Activated naive CD4-positive, alpha-beta T cell treated with anti-CD3 and anti-CD28 coated beads, Interleukin-2, amount 50 U/mL, for 72 hours (primary cell): ENCODE results near the gene LPAR5. TPM values are rescaled to one million over a fixed set of nuclear protein-coding genes. Genes with fewer than 3 reads are reported as not detected.
A peak's percentile ranks its signal among the peaks of the same experiment; 100 is the strongest.
"Not testable (repeated sequence)": the region's sequence is repeated elsewhere in the genome, so short reads cannot be mapped to it uniquely, and the experiment has no call there.

Experiments used
- ATAC-seq, 2 donors: fragments of 150-1000 bp; cut with Tn5 transposase; 2 replicates each; pipeline ENCODE4 v1.10.0; 2021; ENCODE audit warnings: mild to moderate bottlenecking in 2 of 2, moderate library complexity in 2 of 2
- DNase-seq, 2 donors: peaks; one replicate each; pipeline ENCODE4 v3.0.0; 2021 to 2022; ENCODE audit warnings: low spot score in 2 of 2
- H3K27ac Mint-ChIP-seq, 2 donors: one replicate each; pipeline ENCODE4 v1.8.0; 2022; ENCODE audit warnings: mild to moderate bottlenecking in 2 of 2, mixed read lengths in 2 of 2
- H3K36me3 Mint-ChIP-seq, 2 donors: one replicate each; pipeline ENCODE4 v1.8.0; 2022; ENCODE audit warnings: mixed read lengths in 2 of 2
- H3K9me3 Mint-ChIP-seq, 2 donors: one replicate each; pipeline ENCODE4 v1.8.0; 2022; ENCODE audit warnings: mixed read lengths in 2 of 2
- total RNA-seq, 2 donors: library from RNA; stranded (reverse); gene quantifications; one replicate each; pipeline ENCODE4 v1.2.3, GENCODE V29; 2022

LPAR5 gene
- total RNA-seq, 2 donors from 2014 or later = 2.8 to 5.1 TPM

DNA sequence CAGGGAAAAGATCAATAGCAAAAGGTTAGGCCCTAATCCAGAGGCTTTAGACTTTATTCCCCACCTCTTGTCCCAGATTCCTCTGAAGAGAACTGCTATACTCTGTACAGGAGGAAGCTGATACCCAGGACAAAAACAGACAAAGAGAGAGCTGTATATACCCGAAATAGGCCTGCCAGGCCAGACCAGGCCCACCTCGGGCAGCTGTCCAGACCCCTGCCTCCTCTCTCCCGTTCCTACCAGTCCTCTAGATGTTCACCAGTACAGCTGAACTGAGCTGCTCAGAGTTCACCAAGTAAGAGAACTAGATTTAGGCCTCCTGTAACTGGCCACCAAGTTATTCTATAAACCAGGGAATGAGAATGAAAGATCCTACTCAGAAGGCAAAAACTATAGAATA lies 33.2 kb downstream of the LPAR5 start:
- Mint-ChIP-seq H3K27ac (peak overlapping the region; percentile 41 to 91), H3K9me3 (no peaks in the 10 kb centered on the region), H3K36me3 (peaks cover 46 to 61% of the 10 kb centered on the region in 2 donors)
- DNase-seq = no peak
- no peak for ATAC-seq

DNA sequence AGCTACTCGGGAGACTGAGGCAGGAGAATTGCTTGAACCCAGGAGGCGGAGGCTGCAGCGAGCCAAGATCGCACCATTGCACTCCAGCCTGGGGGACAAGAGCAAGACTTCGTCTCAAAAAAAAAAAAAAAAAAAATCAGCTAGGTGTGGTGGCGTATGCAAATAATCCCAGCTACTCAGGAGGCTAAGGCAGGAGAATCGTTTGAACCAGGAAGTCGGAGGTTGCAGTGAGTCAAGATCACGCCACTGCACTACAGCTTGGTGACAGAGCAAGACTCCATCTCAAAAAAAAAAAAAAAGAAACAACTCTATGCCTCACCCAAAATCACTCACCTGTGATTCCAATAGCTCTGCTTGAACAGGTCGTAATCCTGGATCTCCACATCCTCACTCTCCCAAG lies 40.1 kb downstream of the LPAR5 start:
- ATAC-seq, H3K9me3 Mint-ChIP-seq, DNase-seq: not testable (repeated sequence)
- peak overlapping the region; percentile 27 to 82 for H3K27ac Mint-ChIP-seq
- H3K36me3 Mint-ChIP-seq = peaks cover 67 to 69% of the 10 kb centered on the region in 2 donors

DNA sequence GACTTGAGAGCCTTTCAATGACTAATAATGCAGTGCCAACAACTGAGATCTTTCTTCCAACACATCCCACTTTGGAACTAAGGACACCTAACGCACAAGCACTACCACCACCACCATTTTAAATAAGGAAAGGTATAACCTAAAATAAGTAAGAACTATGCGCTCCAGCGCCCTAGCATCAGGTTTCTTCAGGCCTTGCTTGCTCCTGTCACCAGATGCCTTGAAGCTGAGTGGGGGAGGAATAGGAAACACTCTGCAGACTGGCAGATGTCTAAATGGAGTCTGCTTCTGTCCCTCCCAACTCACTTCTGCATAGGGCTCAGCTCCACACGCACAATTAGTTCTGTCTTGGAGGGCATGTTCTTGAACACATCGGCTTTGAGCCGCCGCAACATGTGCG lies 43.7 kb downstream of the LPAR5 start:
- Mint-ChIP-seq H3K36me3 (peaks cover 58% of the 10 kb centered on the region in 2 donors), H3K9me3 (no peaks in the 10 kb centered on the region), H3K27ac (peak overlapping the region; percentile 27 to 30)
- DNase-seq (no peak), ATAC-seq (no peak)

DNA sequence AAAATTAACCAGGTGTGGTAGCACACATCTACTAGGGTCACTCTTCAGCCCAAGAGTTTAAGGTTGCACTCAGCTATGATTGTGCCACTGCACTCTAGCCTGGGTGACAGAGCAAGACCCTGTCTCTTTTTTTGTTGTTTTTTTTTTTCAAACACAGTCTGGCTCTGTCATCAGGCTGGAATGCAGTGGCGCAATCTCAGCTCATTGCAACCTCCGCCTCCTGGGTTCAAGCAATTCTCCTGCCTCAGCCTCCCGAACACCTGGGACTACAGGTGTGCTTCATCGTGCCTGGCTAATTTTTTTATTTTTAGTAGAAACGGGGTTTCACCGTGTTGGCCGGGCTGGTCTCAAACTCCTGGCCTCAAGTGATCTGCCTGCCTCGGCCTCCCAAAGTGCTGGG lies 49.2 kb downstream of the LPAR5 start:
- not testable (repeated sequence) for H3K9me3 Mint-ChIP-seq, ATAC-seq, DNase-seq
- Mint-ChIP-seq H3K36me3 (peaks cover 26 to 28% of the 10 kb centered on the region in 2 donors), H3K27ac (peak overlapping the region; percentile 26 to 68)

DNA sequence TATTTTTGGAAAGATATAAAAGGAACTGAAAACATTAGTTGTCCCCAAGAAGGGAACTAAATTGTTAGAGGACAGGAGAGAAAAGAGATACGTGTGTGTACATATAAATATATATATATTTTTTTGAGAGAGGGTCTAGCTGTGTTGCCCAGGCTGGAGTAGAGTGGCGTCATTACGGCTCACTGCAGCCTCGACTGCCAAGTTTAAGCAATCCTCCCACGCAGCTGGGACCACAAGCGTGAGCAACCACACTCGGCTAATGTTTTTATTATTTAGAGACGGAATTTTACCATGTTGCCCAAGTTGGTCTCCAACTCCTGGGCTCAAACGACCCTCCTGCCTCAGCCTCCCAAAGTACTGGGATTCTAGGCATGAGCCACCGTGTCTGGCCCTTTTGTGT lies 51.5 kb downstream of the LPAR5 start:
- ATAC-seq = no peak
- DNase-seq = no peak

DNA sequence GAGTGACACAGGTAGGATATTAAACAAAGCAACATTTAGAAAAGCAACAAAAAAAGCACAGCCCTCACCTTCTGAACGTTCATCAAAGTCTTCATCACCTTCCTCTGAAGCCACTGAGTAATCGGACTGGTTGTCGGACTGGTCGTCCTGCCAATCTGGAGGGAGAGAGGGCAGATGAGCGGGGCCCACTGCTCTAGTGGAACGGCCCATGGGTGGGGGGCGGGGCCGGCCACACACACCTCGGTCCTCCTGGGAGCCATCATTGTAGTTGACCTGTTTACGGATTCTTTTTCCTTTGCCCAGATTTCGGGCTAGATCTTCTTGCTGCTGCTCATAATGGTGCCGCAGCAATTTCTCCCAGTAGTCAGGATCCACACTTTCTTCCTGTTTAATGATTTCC lies 52.8 kb downstream of the LPAR5 start:
- H3K9me3 Mint-ChIP-seq = no peaks in the 10 kb centered on the region
- peak overlapping the region in 1 of 2 donors; percentile 63 for H3K27ac Mint-ChIP-seq
- DNase-seq (no peak), ATAC-seq (no peak)
- peaks cover 20 to 34% of the 10 kb centered on the region in 2 donors for H3K36me3 Mint-ChIP-seq

More for the DNA sequence above, 51.5 kb downstream of the LPAR5 start:
- Mint-ChIP-seq H3K27ac (no peak overlapping the region), H3K9me3 (no peaks in the 10 kb centered on the region), H3K36me3 (peaks cover 21 to 29% of the 10 kb centered on the region in 2 donors)

DNA sequence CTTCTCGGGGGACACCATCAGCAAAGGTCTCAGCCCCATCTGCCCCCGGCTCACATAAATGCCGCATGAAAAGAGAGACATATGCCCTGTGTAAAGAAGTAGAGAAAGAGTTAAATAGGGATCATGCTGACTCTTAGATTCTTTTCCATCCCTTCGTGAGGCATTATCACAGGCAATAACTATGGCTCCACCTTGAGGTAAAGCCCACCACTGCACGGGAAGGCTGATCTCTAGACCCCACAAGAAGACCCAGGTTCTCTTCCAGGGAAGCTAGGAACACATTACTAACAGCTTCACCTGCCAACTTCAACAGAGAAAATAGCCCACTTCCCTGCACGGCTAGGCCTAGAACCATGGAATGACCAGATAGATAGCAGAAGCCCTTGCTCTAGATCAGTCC lies 53.6 kb downstream of the LPAR5 start:
- Mint-ChIP-seq H3K27ac (peak overlapping the region in 1 of 2 donors; percentile 14), H3K36me3 (peaks cover 19 to 33% of the 10 kb centered on the region in 2 donors), H3K9me3 (no peaks in the 10 kb centered on the region)
- ATAC-seq = peak in 1 of 2 donors; percentile 26
- DNase-seq = no peak

DNA sequence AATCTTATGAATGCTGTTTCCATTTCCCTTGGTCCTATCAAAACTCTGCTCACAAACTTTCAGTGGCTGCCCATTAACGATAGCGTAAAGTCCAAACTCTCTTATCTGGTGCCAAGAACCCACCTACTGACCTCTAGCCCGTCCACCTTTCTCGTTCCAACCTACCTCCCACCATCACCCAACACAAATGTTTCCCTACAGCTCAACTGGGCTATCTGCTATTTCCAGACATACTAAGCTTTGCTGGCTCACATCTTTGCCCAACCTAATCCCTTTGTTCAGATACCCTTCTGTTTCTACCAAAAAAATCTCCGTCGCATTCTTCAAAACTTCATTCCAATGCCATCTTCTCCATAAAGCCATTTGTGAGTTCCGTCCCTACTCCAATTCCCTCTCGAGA lies 60.1 kb downstream of the LPAR5 start:
- DNase-seq (no peak), ATAC-seq (no peak)
- peak overlapping the region; percentile 47 to 77 for H3K27ac Mint-ChIP-seq
- no peaks in the 10 kb centered on the region for H3K9me3 Mint-ChIP-seq
- peaks cover 28 to 30% of the 10 kb centered on the region in 2 donors for H3K36me3 Mint-ChIP-seq

DNA sequence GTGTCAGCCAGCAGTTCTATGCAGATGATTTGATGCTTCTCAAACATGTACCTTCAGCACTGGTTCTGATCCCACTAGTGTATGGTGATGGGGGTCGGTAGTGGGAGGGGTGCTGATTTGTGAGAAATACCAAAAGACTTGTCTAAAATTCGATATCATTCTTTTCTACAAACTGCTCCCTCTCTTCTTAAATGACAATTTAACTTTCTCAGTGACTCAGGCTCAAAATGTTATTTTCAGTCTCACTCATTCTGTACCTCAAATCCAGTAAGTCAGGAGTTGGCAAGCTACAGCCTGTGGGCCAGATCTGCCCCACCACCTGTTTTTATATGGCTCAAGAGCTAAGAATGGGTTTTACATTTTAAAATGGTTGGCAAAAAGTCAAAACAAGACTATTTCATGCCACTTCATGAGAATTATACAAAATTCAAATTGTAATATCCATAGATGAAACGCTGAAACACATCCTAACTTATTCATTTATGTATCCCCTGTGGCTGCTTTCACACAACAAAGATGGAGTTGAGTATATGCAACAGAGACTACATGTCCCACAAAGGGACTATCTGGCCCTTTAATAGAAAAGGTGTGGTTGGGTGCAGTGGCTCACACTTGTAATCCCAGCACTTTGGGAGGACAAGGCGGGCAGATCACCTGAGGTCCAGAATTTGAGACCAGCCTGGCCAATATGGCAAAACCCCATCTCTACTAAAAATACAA lies 61.0 kb downstream of the LPAR5 start:
- DNase-seq (peak in 1 of 2 donors; percentile 33), ATAC-seq (peak; percentile 83 to 89)
- Mint-ChIP-seq H3K36me3 (peaks cover 28 to 36% of the 10 kb centered on the region in 2 donors), H3K9me3 (no peaks in the 10 kb centered on the region), H3K27ac (peak overlapping the region; percentile 47 to 88)

DNA sequence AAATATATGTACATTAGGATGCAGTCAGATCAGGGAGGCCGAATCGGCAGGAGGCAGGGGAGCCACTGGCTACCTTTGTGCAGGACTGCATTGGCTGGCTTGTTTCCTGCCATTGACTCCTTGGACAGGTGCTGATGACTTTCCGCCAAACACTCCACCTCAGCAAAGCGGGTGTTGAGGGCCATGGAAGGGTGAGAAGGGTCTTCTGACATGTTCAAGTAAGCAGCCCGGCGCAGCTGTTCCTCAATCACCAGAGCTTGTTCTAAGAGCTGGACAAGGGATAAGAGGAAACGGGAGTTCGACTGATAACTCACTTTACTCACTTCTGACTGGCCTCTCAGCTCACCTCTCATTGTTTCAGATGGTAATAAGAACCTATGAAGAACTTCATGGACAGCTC lies 62.8 kb downstream of the LPAR5 start:
- DNase-seq (no peak), ATAC-seq (no peak)
- Mint-ChIP-seq H3K27ac (peak overlapping the region in 1 of 2 donors; percentile 7), H3K9me3 (no peaks in the 10 kb centered on the region), H3K36me3 (peaks cover 27 to 39% of the 10 kb centered on the region in 2 donors)

DNA sequence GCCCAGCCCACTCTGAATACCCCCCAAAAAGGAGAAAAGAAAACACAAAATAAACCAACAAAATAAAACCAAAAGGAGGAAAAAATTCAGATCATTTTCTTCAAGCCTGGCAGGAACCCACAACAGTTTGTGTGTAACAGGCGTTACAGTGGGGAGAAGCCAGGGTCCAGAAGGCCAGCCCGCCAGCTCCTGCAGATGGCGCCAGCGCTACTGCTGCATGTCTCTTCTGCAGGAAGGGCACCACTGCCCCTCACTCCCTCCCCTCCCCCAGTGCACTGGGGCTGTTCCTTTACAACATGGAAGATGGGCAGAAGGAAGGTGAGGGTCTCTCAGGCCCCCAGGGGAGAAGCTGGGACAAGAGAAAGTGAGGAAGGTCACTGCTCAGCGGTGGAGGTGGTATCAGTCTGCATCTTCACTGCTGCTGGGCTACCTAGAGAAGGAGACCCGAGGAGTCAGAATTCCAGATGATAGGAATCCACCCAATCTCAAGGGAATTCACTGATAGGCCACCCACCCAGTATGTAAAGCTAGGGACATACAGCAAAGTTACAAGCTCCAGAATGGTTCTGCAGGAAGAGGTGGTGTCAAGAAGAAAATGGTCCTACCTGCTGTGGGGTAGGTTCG lies 65.4 kb downstream of the LPAR5 start:
- DNase-seq (peak in 1 of 2 donors; percentile 60), ATAC-seq (no peak)
- H3K36me3 Mint-ChIP-seq = peaks cover 35 to 51% of the 10 kb centered on the region in 2 donors
- H3K27ac Mint-ChIP-seq = peak overlapping the region; percentile 33 to 56
- H3K9me3 Mint-ChIP-seq = no peaks in the 10 kb centered on the region

DNA sequence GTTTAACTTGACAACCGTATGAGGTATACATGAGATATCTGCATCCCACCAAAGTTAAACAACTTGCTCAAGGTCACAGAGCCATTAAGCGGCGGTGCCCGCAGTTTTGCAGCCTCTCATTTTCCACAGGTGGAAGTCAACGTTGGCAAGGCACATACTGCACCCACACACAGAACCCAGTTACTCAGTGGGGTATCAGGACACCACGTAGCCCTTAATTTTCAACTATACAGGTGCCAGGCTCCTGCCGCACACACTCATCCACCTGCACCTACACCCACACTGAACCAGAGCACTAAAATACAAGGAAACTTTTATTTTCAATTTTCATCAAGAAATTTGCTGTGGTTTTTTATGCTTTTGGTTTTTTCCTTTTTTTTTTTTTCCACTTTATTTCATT lies 66.0 kb downstream of the LPAR5 start:
- DNase-seq (no peak), ATAC-seq (no peak)
- no peaks in the 10 kb centered on the region for H3K9me3 Mint-ChIP-seq
- H3K27ac Mint-ChIP-seq = peak overlapping the region in 1 of 2 donors; percentile 93
- H3K36me3 Mint-ChIP-seq = peaks cover 34 to 56% of the 10 kb centered on the region in 2 donors

DNA sequence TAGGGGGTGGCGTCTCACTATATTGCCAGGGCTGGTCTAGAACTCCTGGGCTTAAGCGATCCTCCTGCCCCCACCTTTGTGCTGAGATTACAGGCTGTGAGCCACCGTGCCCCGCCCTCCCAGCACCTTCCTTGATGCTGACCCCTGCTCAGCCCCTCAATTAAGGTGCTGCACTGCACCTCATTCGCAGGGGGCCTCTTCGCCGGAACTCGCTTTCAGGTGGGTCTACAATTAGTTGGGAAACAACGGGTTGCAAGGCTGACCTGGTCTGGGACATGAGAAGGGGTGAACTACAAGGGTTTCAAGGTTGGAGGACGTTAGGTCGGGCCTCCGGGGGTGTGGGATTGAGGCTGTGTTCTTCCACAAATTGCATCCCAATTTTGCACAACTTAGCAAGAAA lies 66.4 kb downstream of the LPAR5 start:
- Mint-ChIP-seq H3K9me3 (no peaks in the 10 kb centered on the region), H3K36me3 (peaks cover 34 to 60% of the 10 kb centered on the region in 2 donors), H3K27ac (peak overlapping the region in 1 of 2 donors; percentile 93)
- DNase-seq (no peak), ATAC-seq (no peak)

Other genes starting within 250 kb of the LPAR5 start
- 100 to 1,000 TPM in 1 of 2 donors, 10 to 100 TPM in 1; 77.9 to 162 TPM for gene CD27, start 191.0 kb downstream of the LPAR5 start, total RNA-seq
- 10 to 100 TPM; 31.4 to 33.7 TPM for gene TAPBPL, start 183.9 kb downstream of the LPAR5 start, total RNA-seq
- gene VAMP1, start 165.3 kb downstream of the LPAR5 start, total RNA-seq = 100 to 1,000 TPM in 1 of 2 donors, 10 to 100 TPM in 1; 47.6 to 151 TPM
- gene MRPL51, start 142.7 kb downstream of the LPAR5 start, total RNA-seq = 100 to 1,000 TPM; 305 to 440 TPM
- gene NCAPD2, start 141.9 kb downstream of the LPAR5 start, total RNA-seq = 100 to 1,000 TPM; 208 to 276 TPM
- 1,000 to 10,000 TPM; 5,900 to 8,209 TPM for gene GAPDH, start 101.4 kb downstream of the LPAR5 start, total RNA-seq
- gene IFFO1, start 79.9 kb downstream of the LPAR5 start, total RNA-seq = 10 to 100 TPM; 10.3 to 16.4 TPM
- gene NOP2, start 67.7 kb downstream of the LPAR5 start, total RNA-seq = 10 to 100 TPM; 78.8 to 79.8 TPM
- 100 to 1,000 TPM; 288 to 307 TPM for gene CHD4, start 28.6 kb downstream of the LPAR5 start, total RNA-seq
- 1 to 10 TPM; 2.1 to 2.8 TPM for gene ACRBP, start 11.5 kb upstream of the LPAR5 start, total RNA-seq
- 10 to 100 TPM; 18.1 to 24.3 TPM for gene ING4, start 27.2 kb upstream of the LPAR5 start, total RNA-seq
- gene ZNF384, start 53.4 kb upstream of the LPAR5 start, total RNA-seq = 10 to 100 TPM; 77.1 to 92.6 TPM
- gene PIANP, start 64.9 kb upstream of the LPAR5 start, total RNA-seq = 1 to 10 TPM in 1 of 2 donors, not detected in 1; 1.3 TPM
- gene COPS7A, start 88.1 kb upstream of the LPAR5 start, total RNA-seq = 10 to 100 TPM; 34.2 to 42.9 TPM
- gene MLF2, start 117.2 kb upstream of the LPAR5 start, total RNA-seq = 100 to 1,000 TPM; 149 to 275 TPM
- gene PTMS, start 130.4 kb upstream of the LPAR5 start, total RNA-seq = 100 to 1,000 TPM in 1 of 2 donors, 10 to 100 TPM in 1; 76.0 to 163 TPM
- gene LAG3, start 136.6 kb upstream of the LPAR5 start, total RNA-seq = 100 to 1,000 TPM in 1 of 2 donors, 10 to 100 TPM in 1; 71.3 to 117 TPM
- gene CD4, start 153.6 kb upstream of the LPAR5 start, total RNA-seq = 100 to 1,000 TPM; 165 to 244 TPM
- gene GPR162, start 185.9 kb upstream of the LPAR5 start, total RNA-seq = under 1 TPM; 0.46 to 0.60 TPM
- gene P3H3, start 192.4 kb upstream of the LPAR5 start, total RNA-seq = 1 to 10 TPM in 1 of 2 donors, under 1 TPM in 1; 0.82 to 3.0 TPM
- gene GNB3, start 205.0 kb upstream of the LPAR5 start, total RNA-seq = 1 to 10 TPM in 1 of 2 donors, under 1 TPM in 1; 0.25 to 1.8 TPM
- gene CDCA3, start 215.3 kb upstream of the LPAR5 start, total RNA-seq = 100 to 1,000 TPM; 110 to 147 TPM
- gene USP5, start 216.2 kb upstream of the LPAR5 start, total RNA-seq = 100 to 1,000 TPM; 132 to 166 TPM
- gene TPI1, start 231.6 kb upstream of the LPAR5 start, total RNA-seq = 1,000 to 10,000 TPM in 1 of 2 donors, 100 to 1,000 TPM in 1; 694 to 1,875 TPM
- 10 to 100 TPM in 1 of 2 donors, 1 to 10 TPM in 1; 1.4 to 11.7 TPM for gene SPSB2, start 237.3 kb upstream of the LPAR5 start, total RNA-seq